Choroid plexus epithelial cell (primary cell): Measurements from ENCODE around the gene TVP23A.
A peak's percentile ranks its signal among the peaks of the same experiment; 100 is the strongest.
"Not testable (repeated sequence)": the region's sequence is repeated elsewhere in the genome, so short reads cannot be mapped to it uniquely, and the experiment has no call there.

ENCODE experiments used
- DNase-seq: peaks from one replicate; pipeline ENCODE4 v3.0.0-alpha.2; 2010; ENCODE audit warnings: low read depth
- H3K4me3 ChIP-seq: 2 replicates; pipeline ENCODE4 v1.5.1; 2011; ENCODE audit warnings: low read depth, mild to moderate bottlenecking, control low read depth, low read length, moderate library complexity
- CTCF ChIP-seq: conservative IDR thresholded peaks from 2 replicates; pipeline ENCODE4 v1.5.1; 2011; ENCODE audit warnings: low read depth, mild to moderate bottlenecking, control low read depth, inconsistent platforms, low read length, moderate library complexity

TVP23A gene

DNA sequence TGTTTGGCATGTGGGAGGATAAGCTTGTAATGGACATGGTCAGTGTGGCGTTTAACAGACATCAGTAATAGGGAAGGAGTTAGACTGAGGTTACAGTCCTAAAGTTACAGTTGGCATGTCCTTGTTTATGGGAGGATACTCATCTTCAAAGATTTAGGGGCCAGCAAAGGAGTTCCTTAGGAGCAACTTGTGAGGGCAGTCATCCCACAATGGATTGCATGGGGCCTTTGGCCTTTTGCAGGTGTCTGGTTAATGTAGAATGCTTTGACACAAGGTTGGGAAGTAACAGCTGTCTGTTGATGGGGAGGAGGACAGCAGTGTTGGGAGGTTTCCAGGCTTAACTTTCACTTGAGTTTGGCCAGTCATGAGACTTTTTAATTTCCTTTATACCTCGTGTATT, 72.8 kb downstream of the TVP23A start:
- H3K4me3 ChIP-seq: no peak overlapping the region
- DNase-seq: no peak
- TF ChIP-seq CTCF: no peak

- peak; percentile 74 for DNase-seq
- TF ChIP-seq CTCF: no peak
- peak overlapping the region; percentile 63 for H3K4me3 ChIP-seq
Observed at GRCh38 chr16:10744370-10745030, 74.1 kb downstream of the TVP23A start.

- no peak for TF ChIP-seq CTCF
Observed at GRCh38 chr16:10743610-10744369, 74.8 kb downstream of the TVP23A start, which contains the start of gene NUBP1. Gene NUBP1, plus strand, starts transcription at chr16:10743842. Its CDS starts 22 bp downstream, at chr16:10743864.

GRCh38 chr16:10743227-10743609, 75.4 kb downstream of the TVP23A start:
- TF ChIP-seq CTCF: no peak

More at GRCh38 chr16:10743610-10744369, 74.8 kb downstream of the TVP23A start, which contains the start of gene NUBP1:
- H3K4me3 ChIP-seq: peak within 1 kb of the TSS; percentile 86
- DNase-seq: peak; percentile 99

DNA sequence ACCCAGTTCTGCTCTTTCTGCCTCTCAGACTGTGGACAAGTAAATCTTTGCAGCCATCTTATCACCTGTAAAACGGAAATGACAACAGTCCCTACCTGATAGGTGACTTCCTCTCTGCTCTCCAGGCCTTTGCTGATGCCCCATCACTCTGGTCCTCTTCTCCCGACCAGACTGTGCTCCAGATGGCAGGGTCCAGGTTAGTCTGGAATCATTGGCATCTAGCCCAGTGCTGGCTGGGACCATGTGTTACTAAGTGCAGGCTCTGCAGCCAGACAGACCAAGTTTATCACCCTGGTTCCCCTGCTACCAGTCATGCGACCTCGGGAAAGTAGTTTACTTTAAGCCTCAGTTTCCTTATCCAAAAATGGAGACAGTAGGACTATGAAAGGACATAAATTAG, 76.8 kb downstream of the TVP23A start:
- no peak for DNase-seq
- H3K4me3 ChIP-seq: no peak overlapping the region
- TF ChIP-seq CTCF: no peak

More at GRCh38 chr16:10743227-10743609, 75.4 kb downstream of the TVP23A start:
- no peak for DNase-seq
- H3K4me3 ChIP-seq: peak overlapping the region; percentile 86

DNA sequence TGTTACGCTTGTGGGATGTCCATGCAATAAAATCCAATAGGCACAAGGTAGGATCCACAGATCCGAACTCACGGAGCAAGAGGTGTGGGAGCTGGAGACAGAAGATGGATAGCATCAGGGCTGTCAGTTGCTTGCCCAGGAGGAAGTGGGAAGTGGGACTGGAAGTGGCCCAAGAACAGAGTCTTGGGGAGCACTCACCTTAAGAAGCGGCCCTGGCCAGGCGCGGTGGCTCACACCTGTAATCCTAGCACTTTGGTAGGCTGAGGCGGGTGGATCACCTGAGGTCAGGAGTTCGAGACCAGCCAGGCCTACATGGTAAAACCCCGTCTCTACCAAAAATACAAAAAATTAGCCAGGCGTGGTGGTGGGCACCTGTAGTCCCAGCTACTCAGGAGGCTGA, 77.3 kb downstream of the TVP23A start:
- not testable (repeated sequence) for DNase-seq, H3K4me3 ChIP-seq

DNA sequence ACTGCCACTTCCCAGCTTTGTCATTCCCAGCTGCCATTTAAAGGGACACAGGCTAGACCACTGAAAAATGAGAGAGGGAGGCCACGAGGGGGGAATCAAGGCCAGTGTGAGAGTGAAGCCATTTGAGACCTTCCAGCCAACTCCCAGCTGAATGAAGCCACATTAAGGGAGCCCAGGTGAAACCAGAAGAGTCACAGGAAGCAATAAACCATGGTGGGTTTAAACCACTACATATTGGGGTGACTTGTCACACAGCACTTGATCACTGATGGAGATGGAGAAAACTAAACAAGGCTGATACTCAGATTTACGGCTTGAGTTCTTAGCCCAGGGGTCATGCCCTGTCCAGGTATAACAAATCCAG, 77.8 kb downstream of the TVP23A start:
- TF ChIP-seq CTCF: no peak

More for the DNA sequence above, 77.8 kb downstream of the TVP23A start:
- no peak overlapping the region for H3K4me3 ChIP-seq
- no peak for DNase-seq
